CD4-positive, alpha-beta T cell treated with Interleukin-10 for 1 hour (primary cell): Measurements from ENCODE around the gene GORASP2.
"Not testable (repeated sequence)": the region's sequence is repeated elsewhere in the genome, so short reads cannot be mapped to it uniquely, and the experiment has no call there.

Experiments used
- DNase-seq: peaks from one replicate; pipeline ENCODE4 v3.0.0-alpha.2; 2020

The GORASP2 gene

DNA sequence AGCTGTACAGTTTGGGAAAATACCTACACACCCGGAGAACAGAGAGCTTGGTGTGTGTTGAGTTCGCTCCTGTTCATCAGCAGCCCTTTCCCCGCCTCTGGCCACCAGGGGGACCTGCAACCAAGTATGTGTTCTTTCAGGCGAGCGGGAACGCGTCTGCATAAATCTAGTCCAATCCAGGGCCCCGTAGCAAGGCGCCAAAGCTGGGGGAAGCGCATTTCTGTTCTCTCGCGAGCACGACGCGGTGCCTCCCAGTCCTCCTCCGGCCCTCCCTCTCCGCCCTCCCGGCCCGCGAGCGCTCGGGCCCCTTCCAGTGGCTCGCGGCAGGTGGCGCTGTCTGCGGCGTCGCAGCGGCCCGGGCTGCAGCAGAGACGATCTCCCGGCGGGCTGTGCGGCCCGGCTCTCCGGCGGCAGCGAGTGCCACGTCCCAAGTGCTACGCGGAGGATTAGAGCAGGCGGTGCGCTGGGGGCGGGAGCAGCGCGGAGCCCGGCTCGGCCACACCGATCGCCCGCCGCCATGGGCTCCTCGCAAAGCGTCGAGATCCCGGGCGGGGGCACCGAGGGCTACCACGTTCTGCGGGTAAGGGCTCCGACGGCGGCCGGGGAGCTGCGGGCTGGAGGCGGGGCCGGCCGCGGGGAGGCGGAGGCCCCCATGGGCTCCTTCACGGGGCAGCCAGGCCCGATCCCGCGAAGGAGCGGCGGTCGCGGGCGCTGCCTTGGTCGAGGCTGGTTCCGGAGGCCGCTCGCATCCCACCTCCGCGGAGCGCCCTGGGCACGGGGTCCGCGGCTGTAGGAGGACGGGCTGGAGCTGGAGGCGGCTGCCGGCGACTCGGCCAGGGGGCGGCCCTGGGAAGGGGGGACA lies at the start of gene GORASP2:
Gene GORASP2, plus strand, starts transcription at position 430 of the 862 bp plus-strand sequence. Its CDS starts 88 bp downstream, at position 518.
- peak; percentile 99 for DNase-seq

GRCh38 chr2:170881840-170882239 lies 47.2 kb upstream of the GORASP2 start:
- DNase-seq, result no peak

- DNase-seq, result no peak
Observed at GRCh38 chr2:170882758-170883157, 46.3 kb upstream of the GORASP2 start.

DNA sequence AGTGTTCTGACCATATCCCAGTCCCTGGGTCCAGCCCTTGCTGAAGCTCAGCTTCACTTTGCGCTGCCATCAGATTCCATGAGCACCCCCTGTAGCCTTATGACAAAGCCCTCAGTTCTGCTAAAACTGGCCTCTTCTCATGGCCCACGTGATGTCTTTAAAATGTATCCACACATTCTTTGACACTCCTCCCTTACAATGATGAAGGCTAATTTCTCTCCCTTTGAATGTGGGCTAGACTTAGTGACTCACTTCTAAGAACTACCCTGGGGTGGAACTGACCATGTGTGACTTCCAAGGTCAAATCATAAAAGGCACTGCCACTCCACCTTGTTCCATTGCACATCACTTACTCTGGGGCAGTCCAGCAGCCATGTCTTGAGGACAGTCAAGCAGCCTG lies 45.4 kb upstream of the GORASP2 start:
- DNase-seq, result no peak

- no peak for DNase-seq
Observed at GRCh38 chr2:170885130-170885791, 43.8 kb upstream of the GORASP2 start.

- no peak for DNase-seq
Observed at GRCh38 chr2:170886386-170886785, 42.7 kb upstream of the GORASP2 start.

- no peak for DNase-seq
Observed at GRCh38 chr2:170887496-170887895, 41.6 kb upstream of the GORASP2 start.

DNA sequence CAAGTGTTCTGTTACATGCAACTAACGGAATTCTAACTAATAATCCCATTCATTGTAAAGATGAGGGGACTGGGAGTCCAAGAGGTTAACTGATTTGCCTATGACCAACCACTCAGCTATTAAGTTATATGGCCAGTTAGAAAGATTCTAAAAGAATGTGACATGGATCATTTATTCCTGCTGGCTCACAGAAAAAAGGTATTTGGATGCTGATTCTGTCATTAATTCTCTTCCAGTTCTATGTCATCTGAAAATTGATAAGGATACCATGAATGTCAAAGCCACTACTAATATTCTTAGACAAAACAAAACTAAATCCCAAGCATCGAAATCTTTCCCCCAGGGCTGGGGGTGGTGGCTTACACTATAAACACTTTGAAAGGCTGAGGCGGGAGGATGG lies 41.2 kb upstream of the GORASP2 start:
- DNase-seq, result no peak

GRCh38 chr2:170891893-170892292 lies 37.2 kb upstream of the GORASP2 start:
- DNase-seq, result no peak

GRCh38 chr2:170892391-170892951 lies 36.6 kb upstream of the GORASP2 start:
- DNase-seq, result no peak

DNA sequence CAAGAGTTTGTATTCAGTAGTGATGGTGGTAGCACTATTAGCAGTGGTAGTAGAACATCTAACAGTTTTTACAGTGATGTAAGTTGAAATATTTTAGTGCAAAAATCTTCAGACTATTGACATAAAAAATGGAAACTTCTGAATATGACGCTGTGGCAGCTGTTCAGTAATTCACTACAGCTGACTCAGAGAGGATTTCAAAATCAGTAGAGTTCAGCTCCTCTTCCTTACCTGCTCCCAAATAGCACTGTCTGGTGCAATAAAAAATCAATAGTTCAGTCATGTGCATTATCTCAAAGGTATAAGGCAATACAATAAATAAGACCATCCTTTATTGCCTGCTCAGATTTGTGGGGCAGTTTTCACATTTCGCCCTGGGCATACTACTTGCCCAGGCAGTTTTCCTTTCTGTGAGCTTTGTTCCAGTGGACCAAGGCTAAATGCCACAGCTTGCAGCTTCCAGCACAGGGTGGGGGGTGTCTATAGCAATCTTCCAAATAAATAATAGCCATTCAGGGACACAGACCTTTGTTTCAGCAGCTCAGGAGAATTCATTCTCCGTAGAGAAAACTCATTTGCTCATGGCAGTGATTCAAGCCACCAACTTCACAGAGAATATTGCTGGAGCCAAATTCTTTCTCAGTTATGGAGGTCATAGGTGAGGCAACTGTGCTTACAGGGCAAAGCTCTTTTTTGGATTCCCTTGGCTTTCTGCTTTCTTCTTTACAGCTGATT lies 33.9 kb upstream of the GORASP2 start:
- DNase-seq, result no peak

- no peak for DNase-seq
Observed at GRCh38 chr2:170896622-170897021, 32.4 kb upstream of the GORASP2 start.

- DNase-seq, result no peak
Observed at GRCh38 chr2:170897108-170897507, 31.9 kb upstream of the GORASP2 start.

DNA sequence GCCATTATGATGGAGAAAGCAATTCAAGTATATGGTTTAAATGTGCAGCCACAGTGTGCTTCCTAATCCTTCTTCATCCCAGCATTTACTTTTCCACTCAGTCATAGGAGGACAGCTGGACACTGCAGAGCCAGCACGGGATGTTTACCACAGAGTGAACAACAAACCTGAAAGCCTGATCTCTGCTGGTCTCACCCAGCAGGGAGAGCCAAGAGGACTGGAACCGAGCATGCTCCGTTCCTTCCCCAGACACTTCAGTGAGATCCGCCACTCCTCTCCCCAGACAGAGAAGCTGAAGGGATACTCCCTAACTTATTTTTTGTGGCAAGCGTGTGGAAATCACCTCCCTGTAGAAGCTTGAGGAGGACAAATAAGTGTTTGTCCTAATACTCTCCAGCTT lies 23.2 kb upstream of the GORASP2 start:
- no peak for DNase-seq

- no peak for DNase-seq
Observed at GRCh38 chr2:170911314-170911889, 17.7 kb upstream of the GORASP2 start.

DNA sequence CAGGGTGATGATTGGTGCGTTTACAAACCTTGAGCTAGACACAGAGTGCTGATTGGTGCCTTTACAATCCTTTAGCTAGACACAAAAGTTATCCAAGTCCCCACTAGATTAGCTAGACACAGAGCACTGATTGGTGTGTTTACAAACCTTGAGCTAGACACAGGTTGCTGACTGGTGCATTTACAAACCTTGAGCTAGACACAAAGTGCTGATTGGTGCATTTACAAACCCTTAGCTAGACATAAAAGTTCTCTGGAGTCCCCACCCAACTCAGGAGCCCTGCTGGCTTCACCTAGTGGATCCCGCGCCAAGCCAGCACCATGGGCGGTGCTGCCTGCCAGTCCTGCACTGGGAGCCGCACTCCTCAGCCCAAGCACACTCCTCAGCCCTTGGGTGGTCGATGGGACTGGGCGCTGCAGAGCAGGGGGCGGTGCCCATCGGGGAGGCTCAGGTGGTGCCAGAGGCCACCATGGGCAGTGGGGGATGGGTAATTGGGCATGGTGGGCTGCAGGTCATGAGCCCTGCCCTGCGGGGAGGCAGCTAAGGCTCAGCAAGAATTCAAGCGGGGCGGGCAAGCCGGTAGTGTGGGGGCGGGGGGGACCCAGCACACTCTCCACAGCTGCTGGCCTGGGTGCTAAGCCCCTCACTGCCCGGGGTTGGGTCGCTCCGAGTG lies 13.9 kb upstream of the GORASP2 start:
- DNase-seq, result not testable (repeated sequence)

DNA sequence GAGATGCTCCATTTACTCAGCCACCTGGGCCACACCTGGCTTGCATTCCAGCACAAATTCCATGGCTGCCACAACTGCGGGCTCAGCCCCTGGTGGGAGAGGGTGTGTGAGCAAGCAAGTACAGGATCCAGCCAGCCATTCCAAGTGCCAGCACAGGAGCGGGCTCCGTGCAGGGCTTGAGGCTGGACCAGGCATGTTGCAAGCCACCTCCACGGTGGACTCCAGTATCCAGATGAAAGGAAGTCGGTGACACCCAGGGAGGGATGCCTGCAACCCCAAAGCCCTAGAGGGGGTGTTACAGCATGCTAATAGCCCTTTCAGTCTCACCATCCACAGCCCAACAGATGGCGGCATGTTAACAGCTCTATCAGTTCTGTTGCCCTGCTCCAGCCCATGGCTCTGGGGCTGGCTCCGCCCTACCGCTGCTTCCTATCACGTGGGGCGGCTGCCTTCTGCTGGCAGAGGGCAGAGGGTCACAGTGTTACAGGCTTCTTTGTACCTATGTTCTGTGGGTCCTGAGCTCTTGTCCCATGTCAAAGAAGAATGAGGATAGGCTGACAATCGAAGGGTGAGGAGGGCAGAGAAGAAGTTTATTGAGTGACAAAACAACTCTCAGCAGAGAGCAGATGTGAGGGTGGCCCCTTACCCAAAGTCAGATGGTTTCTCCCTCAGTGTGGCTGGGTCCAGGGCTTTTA lies 11.7 kb upstream of the GORASP2 start:
- DNase-seq, result no peak

GRCh38 chr2:170917957-170918356 lies 11.1 kb upstream of the GORASP2 start:
- no peak for DNase-seq

DNA sequence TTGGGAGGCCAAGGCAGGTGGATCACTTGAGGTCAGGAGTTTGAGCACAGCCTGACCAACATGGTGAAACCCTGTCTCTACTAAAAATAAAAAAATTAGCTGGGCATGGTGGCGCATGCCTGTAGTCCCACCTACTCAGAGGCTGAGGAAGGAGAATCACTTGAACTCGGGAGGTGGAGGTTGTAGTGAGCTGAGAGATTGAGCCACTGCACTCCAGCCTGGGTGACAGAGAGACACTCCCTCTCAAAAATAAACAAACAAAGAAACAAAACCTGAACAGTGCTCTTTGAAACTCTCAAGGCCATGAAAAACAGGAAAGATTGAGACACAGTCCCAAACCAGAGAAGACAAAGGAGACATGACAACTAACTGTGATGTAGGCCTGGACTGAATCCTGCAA lies 7.2 kb upstream of the GORASP2 start:
- not testable (repeated sequence) for DNase-seq

DNA sequence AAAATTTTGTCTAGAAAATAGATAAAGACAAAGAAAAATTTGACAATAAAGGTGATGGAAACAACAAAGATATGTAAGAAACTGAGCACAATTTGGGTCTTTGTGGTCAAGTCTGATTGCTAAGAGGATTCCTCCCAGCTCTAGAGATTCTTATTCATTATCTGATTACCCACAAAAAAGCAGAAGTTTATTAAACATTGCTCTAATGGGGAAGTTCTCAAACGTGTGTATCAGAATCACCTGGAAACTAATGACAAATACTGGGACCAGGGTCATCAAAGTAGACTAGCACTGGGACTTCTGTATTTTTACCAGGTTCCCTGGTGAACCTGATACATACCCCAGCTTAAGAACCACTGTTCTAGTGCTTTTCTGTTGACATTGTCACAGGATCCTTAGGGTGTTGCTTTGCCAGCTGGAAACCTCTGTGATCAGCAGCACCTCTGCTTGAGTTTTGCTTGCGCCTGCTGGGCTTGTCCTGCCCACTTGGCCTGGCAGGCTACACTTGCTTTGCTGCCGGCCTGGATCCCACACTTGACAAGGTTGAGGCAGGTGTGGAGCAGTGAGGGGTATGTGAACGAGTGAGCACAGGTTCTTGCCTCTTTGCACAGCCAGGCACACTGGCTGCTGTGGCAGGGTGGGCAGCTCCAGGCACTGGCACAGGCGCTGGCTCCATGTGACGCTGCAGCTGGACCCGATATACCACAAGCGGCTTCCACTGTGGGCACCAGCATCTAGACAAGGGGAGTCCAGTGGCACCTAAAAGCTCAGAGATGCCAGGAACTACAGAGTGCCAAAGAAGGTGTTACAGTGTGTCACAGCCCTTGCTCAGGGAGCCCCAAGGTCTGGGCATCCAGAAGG lies 6.2 kb upstream of the GORASP2 start:
- DNase-seq, result no peak

GRCh38 chr2:170923799-170924198 lies 5.3 kb upstream of the GORASP2 start:
- DNase-seq, result no peak
